ENCODE data around the gene IL9. TPM values are rescaled to one million over a fixed set of nuclear protein-coding genes. Genes with fewer than 3 reads are reported as not detected.

The IL9 gene
- total RNA-seq, 1 donor from 2014 or later: not detected

GRCh38 chr5:135843571-135844337, 51.9 kb downstream of the IL9 start:
- H3K36me3 Mint-ChIP-seq (ENCODE audit: unreplicated experiment): no peaks in the 10 kb centered on the region
- H3K4me1 Mint-ChIP-seq (ENCODE audit: unreplicated experiment): no peaks in the 10 kb centered on the region
- no peaks in the 10 kb centered on the region for H3K9me3 Mint-ChIP-seq (ENCODE audit: unreplicated experiment)
- no peak for TF ChIP-seq CTCF (IDR thresholded peaks at IDR 0.05)
- peaks cover 54% of the 10 kb centered on the region for H3K27me3 Mint-ChIP-seq (ENCODE audit: unreplicated experiment)
- H3K4me3 Mint-ChIP-seq (ENCODE audit: unreplicated experiment): no peak overlapping the region
- H3K27ac Mint-ChIP-seq (ENCODE audit: unreplicated experiment): no peak overlapping the region
- no peak for DNase-seq (ENCODE audit: extremely low spot score, unreplicated experiment)

- no peak for TF ChIP-seq CTCF (IDR thresholded peaks at IDR 0.05)
- Mint-ChIP-seq H3K9me3 (ENCODE audit: unreplicated experiment) (no peaks in the 10 kb centered on the region), H3K27ac (ENCODE audit: unreplicated experiment) (no peak overlapping the region), H3K4me1 (ENCODE audit: unreplicated experiment) (no peaks in the 10 kb centered on the region), H3K36me3 (ENCODE audit: unreplicated experiment) (no peaks in the 10 kb centered on the region), H3K27me3 (ENCODE audit: unreplicated experiment) (peaks cover 60% of the 10 kb centered on the region), H3K4me3 (ENCODE audit: unreplicated experiment) (no peak overlapping the region)
- no peak for DNase-seq (ENCODE audit: extremely low spot score, unreplicated experiment)
Observed at GRCh38 chr5:135842737-135843136, 52.9 kb downstream of the IL9 start.

Other genes starting within 250 kb of the IL9 start
- gene SLC25A48, start 61.2 kb downstream of the IL9 start, total RNA-seq: not detected in 2 replicates
- gene LECT2, start 59.1 kb upstream of the IL9 start, total RNA-seq: not detected in 2 replicates
- gene TGFBI, start 133.1 kb upstream of the IL9 start, total RNA-seq: 267 and 343 TPM in 2 replicates
- gene SMAD5, start 237.0 kb upstream of the IL9 start, total RNA-seq: 62.7 and 63.2 TPM in 2 replicates